HG03045 (cell line): ENCODE data around the gene RBP7.

Experiments
- ATAC-seq: cut with Tn5 transposase; IDR thresholded peaks from one replicate; pipeline ENCODE4 v1.9.1; 2021; ENCODE audit warnings: mild to moderate bottlenecking, moderate library complexity; ENCODE audit not compliant: unreplicated experiment

Gene RBP7

DNA sequence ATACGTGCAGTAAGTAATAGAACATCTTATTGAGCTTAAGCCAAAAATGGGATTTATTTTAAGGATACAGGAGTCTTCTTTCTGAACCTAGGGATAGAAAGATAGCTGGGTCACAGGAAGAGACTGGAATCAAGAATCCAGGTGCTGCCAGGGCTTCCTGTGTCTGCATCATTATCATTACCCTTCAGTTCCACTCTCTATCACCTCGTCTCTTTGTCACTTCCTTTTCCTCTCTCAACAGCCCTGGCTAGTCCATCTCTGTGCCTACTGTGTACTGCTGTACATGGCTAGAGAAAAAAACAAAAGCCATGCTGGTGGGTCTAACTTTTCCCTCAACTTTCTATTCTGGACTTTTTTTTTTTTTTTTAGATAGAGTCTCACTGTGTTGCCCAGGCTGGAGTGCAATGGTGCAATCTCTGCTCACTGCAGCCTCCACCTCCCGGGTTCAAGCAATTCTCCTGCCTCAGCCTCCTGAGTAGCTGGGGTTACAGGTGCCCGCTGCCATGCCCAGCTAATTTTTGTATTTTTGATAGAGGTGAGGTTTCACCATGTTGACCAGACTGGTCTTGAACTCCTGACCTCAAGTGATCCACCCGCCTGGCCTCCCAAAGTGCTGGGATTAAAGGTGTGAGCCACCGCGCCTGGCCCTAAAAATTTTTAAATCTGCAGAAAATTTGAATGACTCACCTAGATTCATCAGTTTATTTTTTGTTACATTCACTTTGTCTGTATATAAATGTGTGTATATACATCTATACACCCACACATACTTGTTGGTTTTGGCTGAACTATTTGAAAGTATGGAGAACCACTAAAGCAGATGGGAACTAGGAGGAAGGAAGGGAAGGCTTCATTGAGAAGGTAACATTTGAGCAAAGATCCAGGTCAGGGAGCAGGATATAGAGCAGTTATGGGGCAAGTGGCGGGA lies 67.7 kb downstream of the RBP7 start:
- ATAC-seq: no peak

DNA sequence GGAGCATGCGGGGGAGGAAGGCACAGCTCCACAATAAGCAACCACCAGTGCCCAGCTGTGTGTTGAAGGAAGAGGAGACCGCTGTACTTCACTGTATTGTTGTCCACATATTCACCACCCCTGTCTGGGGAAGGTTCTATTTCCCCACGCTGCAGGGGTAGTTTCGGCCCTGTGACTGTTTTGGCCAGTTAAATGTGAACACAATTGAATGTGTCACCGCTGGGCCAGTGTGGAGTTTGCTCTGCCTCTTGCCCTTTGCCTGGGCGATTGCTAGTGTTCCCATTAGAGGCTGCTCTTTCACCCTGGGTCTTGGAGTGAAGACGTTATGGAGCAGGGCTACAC lies 68.3 kb downstream of the RBP7 start:
- no peak for ATAC-seq
